ENCODE results near the gene TTF2.

Gene TTF2

DNA sequence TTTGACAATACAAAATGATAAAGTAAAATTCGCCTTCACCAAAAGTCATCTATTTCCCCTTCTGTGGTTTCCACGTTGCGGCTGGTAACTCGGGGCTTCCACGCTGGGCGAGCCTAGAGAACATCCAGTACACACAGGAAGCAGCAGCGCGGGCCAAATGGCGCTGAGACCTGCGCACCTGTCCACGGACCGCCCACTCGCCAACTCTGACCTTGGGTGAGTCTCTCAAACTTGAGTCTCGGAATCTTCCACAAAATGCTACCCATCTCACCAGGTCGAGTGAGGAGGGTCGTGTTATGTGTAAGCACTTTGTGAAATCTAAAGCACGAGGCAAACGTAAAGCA, 820 bp upstream of the TTF2 start:
- DNase-seq: peak; percentile 79
- Mint-ChIP-seq H3K4me3 (no peak overlapping the region), H3K27ac (no peak overlapping the region), H3K36me3 (ENCODE audit: low read depth) (peaks cover 32% of the 10 kb centered on the region), H3K4me1 (ENCODE audit: low read depth) (peaks cover 51% of the 10 kb centered on the region), H3K9me3 (no peaks in the 10 kb centered on the region), H3K27me3 (no peaks in the 10 kb centered on the region)

DNA sequence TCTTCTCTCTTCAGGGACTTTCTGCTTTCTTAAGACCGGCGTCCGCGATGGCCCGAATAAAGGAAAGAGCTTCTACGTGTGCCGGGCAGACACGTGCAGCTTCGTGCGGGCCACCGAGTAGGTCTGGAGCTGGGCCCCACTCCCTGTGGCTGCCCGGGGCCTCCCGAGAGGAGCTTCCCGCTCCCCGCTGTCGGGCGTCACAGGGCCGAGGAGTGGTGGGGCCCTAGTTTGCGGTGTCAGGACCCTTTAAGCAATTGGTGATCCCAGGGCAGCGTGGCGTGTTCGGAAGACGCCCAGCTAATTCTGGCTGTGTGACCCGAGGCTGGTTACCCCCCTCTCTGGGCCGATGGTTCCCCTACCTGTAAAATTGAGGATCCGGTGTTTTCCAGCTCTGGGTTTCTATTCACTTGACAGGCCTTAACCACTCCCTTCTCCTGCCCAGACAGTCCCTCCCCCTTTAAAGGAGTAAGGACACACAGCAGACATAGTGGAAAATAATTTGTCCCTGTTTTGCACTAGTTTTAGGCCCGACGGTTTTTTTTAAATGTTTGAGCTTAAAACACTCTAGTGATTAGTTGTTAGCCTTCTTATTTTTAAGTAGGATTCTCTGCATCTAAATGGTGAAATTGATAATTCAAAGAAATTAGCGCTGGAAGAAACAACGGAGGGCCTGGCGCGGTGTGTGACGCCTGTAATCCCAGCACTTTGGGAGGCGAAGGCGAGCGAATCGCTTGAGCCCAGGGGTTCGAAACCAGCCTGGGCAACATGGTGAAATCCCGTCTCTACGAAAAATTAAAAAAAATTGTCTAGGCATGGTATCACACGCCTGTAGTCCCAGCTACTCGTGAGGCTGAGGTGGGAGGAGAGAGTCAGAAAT, 553 bp downstream of the TTF2 start:
- no peak for DNase-seq
- Mint-ChIP-seq H3K36me3 (ENCODE audit: low read depth) (peaks cover 46% of the 10 kb centered on the region), H3K27ac (no peak overlapping the region)

DNA sequence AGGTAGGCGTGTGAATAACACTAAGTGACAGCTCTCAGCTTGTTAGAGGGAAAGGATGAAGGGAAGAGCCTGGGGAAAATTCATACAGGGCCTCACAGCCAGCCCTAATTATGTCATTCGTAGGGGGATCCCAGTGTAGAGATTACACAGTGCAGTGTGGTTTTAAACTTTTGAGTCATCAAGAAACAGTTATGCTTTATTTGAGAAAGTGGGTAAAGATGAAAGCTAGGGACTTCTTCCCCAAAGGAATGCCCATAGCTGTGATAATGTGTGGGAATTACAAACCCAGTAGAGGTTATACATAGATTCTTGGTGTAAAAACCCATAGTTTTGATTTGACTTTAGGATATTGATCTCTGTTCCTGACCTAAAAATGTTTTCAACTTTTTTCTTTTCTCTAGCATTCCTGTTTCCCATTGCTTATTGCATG, 1.9 kb downstream of the TTF2 start:
- Mint-ChIP-seq H3K27me3 (no peaks in the 10 kb centered on the region), H3K4me3 (no peak overlapping the region), H3K9me3 (no peaks in the 10 kb centered on the region), H3K27ac (no peak overlapping the region), H3K36me3 (ENCODE audit: low read depth) (peaks cover 58% of the 10 kb centered on the region), H3K4me1 (ENCODE audit: low read depth) (peaks cover 49% of the 10 kb centered on the region)
- DNase-seq: no peak

More for the DNA sequence above, 553 bp downstream of the TTF2 start:
- H3K27me3 Mint-ChIP-seq: no peaks in the 10 kb centered on the region
- no peaks in the 10 kb centered on the region for H3K9me3 Mint-ChIP-seq
- H3K4me3 Mint-ChIP-seq: no peak overlapping the region
- H3K4me1 Mint-ChIP-seq (ENCODE audit: low read depth): peaks cover 48% of the 10 kb centered on the region

DNA sequence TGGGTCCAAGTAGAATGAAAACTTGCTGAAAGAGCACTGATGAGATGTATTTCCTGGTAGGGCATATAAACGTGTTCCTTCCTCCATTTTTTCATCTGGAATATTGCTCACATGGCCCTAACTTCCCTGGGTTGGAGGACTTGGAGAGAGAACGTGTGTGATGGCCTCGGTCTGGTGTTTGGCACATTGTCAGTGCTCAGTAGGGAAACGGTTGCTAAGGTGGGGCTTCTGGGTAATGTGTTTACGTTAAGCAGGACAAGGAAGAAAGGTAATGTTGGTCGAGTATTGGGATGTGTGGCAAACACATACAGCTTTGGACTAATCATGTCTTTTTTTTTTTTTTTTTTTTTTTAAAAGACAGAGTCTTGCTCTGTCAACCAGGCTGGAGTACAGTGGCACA, 6.2 kb downstream of the TTF2 start:
- no peaks in the 10 kb centered on the region for H3K27me3 Mint-ChIP-seq
- H3K4me3 Mint-ChIP-seq: no peak overlapping the region
- DNase-seq: no peak
- H3K27ac Mint-ChIP-seq: no peak overlapping the region
- no peaks in the 10 kb centered on the region for H3K9me3 Mint-ChIP-seq
- peaks cover 60% of the 10 kb centered on the region for H3K4me1 Mint-ChIP-seq (ENCODE audit: low read depth)
- H3K36me3 Mint-ChIP-seq (ENCODE audit: low read depth): peaks cover 94% of the 10 kb centered on the region

DNA sequence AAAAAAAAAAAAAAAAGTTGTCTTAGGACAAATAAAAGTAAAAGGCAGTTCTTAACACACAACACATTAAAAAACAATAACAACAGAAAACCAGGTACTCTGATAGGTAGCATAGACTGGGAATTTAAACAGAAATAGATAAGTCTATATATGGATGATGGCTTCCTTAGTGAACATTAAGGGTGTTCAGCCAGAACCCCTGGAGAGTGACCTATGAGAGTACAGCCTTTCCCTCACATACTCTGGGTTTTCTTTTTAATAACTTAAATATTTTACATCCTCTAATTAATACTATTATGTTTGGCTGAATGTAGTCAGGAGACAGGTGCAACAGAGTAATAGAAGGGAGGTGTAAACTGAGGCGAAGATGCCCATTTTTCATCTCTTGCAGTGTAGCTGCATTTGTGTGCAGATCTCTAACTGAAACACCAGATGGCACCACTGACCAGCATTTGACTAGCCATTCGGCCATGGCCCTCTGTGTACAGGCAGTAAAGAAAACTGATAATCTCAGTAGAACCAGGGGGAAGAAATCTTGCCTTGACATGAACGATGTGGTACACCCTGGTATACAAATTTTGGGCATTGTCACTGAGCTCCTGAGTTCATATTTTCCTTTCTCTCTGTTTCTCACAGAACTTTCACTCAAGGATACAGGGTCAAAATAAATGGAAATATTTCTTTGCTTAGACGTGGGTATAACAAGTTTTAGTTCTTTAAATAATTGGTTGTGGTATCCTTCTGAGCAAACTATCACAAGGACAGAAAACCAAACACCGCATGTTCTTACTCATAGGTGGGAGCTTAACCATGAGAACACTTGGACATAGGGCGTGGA, 7.6 kb downstream of the TTF2 start:
- H3K9me3 Mint-ChIP-seq: no peaks in the 10 kb centered on the region
- peak; percentile 45 for DNase-seq
- H3K4me1 Mint-ChIP-seq (ENCODE audit: low read depth): peaks cover 49% of the 10 kb centered on the region
- H3K4me3 Mint-ChIP-seq: no peak overlapping the region
- no peaks in the 10 kb centered on the region for H3K27me3 Mint-ChIP-seq
- no peak overlapping the region for H3K27ac Mint-ChIP-seq
- H3K36me3 Mint-ChIP-seq (ENCODE audit: low read depth): peaks cover 98% of the 10 kb centered on the region

DNA sequence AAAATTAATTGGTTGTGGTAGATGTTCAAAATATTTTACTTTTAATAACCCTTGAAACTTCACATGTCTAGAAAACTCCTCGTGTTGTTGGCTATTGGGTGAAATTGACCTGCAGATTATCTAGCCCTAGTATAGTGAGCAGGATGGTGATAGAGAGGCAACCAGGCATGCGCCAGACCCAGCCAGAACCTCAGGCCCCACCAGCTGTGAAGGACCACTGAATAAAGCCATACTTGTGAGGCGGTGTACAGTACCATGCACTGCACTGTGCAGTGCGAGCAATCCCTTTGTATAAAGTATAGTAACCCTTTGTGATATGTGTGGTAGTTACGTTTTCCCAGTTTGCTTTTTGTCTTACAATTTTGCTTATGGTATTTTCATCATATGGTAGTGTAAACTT, 8.5 kb downstream of the TTF2 start:
- H3K27ac Mint-ChIP-seq: no peak overlapping the region
- no peaks in the 10 kb centered on the region for H3K9me3 Mint-ChIP-seq
- H3K36me3 Mint-ChIP-seq (ENCODE audit: low read depth): peaks cover 98% of the 10 kb centered on the region
- H3K27me3 Mint-ChIP-seq: no peaks in the 10 kb centered on the region
- DNase-seq: no peak
- H3K4me1 Mint-ChIP-seq (ENCODE audit: low read depth): peaks cover 42% of the 10 kb centered on the region
- H3K4me3 Mint-ChIP-seq: no peak overlapping the region

DNA sequence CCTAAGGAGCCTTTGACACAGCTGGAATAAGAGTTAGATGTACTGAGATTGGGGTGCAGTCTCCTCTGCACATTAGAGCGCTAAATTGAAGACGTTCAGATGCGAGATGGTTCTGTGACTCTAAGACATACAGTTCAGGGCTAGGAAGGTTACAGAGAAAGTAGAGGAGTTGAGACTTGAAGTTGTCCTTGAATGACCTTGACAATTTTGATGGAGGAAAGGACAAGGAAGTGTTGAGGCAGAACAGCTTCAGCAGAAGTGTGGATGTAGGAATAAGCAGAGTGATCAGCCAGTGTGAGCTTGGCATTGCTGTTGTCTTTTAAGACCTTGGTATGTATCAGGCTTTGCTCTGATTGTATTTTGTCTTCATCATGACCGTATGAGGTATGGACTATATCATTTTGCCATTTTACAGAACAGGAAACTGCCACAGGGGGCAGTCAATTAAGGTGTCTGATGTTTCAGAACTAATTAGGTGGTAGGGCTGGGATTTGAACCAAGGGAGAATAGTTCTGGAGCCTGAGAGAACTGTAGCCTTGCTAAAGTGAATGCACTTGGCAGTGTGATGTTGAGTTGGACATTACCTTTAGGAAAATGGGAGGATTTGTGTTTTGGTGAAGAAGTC, 9.2 kb downstream of the TTF2 start:
- H3K4me3 Mint-ChIP-seq: no peak overlapping the region
- H3K36me3 Mint-ChIP-seq (ENCODE audit: low read depth): peaks cover 98% of the 10 kb centered on the region
- H3K27ac Mint-ChIP-seq: no peak overlapping the region

DNA sequence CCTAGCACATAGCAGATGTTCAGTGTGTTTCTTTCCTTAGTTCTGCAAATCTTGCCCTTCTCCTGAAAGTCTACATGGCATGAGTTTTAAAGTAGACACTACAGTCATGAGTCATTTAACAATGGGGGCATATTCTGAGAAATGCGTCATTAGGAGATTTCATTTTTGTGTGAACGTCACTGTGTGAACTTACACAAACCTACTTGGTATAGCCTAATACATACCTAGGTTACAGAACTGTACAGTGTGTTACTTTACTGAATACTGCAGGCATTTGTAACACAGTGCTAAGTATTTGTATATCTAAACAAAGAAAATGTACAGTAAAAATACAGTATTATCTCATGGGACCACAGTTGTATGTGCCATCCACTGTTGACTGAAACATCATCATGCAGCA, 10.0 kb downstream of the TTF2 start:
- Mint-ChIP-seq H3K27me3 (no peaks in the 10 kb centered on the region), H3K4me1 (ENCODE audit: low read depth) (peaks cover 43% of the 10 kb centered on the region), H3K4me3 (no peak overlapping the region), H3K27ac (no peak overlapping the region), H3K36me3 (ENCODE audit: low read depth) (peaks cover 98% of the 10 kb centered on the region), H3K9me3 (no peaks in the 10 kb centered on the region)
- no peak for DNase-seq

More for the DNA sequence above, 9.2 kb downstream of the TTF2 start:
- no peaks in the 10 kb centered on the region for H3K9me3 Mint-ChIP-seq
- DNase-seq: no peak
- peaks cover 38% of the 10 kb centered on the region for H3K4me1 Mint-ChIP-seq (ENCODE audit: low read depth)
- no peaks in the 10 kb centered on the region for H3K27me3 Mint-ChIP-seq

DNA sequence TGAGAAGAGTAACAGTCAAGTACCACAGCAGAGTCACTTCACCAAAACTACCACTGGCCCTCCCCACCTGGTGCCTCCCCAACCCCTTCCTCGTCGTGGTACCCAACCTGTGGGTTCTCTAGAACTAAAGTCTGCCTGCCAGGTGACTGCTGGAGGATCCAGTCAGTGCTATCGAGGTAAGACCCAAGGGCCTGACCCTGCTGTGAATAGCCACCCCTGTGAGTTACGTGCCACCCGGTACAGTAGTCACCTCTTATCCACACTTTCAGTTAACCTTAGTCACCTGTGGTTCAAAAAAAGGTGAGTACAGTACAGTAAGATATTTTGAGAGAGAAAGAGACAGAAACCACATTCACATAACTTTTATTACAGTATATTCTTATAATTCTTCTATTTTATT, 16.5 kb downstream of the TTF2 start:
- Mint-ChIP-seq H3K9me3 (no peaks in the 10 kb centered on the region), H3K4me1 (ENCODE audit: low read depth) (peaks cover 52% of the 10 kb centered on the region), H3K4me3 (no peak overlapping the region), H3K27ac (peak overlapping the region; percentile 87), H3K36me3 (ENCODE audit: low read depth) (peaks cover 100% of the 10 kb centered on the region), H3K27me3 (no peaks in the 10 kb centered on the region)
- DNase-seq: peak; percentile 32

DNA sequence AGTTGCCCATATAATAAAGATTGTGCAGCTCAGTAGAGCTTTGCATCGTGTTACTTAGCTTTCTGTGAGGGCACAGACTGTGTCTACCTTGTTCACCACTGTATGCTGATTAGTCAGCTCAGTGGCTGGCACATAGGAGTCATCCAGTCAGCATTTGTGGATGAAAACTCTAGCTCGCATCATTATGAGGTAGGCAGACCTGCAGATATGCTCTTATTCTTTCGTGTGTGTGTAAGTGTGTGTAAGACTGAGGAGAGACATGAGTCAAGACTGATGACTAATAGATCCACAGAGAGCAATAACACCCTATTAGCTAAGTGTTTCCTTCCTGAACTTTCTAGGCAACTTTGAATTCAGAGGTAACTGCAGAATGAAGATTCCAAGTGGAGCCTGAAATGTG, 17.1 kb downstream of the TTF2 start:
- H3K27me3 Mint-ChIP-seq: no peaks in the 10 kb centered on the region
- H3K27ac Mint-ChIP-seq: peak overlapping the region; percentile 94
- peaks cover 55% of the 10 kb centered on the region for H3K4me1 Mint-ChIP-seq (ENCODE audit: low read depth)
- peak; percentile 47 for DNase-seq
- no peaks in the 10 kb centered on the region for H3K9me3 Mint-ChIP-seq
- peaks cover 100% of the 10 kb centered on the region for H3K36me3 Mint-ChIP-seq (ENCODE audit: low read depth)
- H3K4me3 Mint-ChIP-seq: peak overlapping the region; percentile 17

DNA sequence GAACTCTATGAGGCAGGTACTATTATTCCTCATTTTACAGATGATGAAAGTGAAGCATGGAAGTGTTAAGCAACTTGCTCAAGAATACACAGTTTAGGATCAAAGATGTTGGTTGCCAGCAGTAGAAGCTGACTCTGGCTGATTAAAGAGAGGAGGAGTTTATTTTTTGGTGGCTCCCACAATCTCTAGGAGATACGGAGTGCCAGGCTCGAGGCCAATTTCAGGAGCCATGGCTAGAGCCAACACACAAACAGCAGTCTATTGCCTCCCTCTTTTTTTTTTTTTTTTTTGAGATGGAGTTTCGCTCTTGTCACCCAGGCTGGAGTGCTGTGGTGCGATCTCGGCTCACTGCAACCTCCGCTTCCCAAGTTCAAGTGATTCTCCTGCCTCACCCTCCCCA, 19.6 kb downstream of the TTF2 start:
- Mint-ChIP-seq H3K4me3 (no peak overlapping the region), H3K36me3 (ENCODE audit: low read depth) (peaks cover 99% of the 10 kb centered on the region), H3K27me3 (no peaks in the 10 kb centered on the region), H3K27ac (no peak overlapping the region), H3K4me1 (ENCODE audit: low read depth) (peaks cover 72% of the 10 kb centered on the region), H3K9me3 (no peaks in the 10 kb centered on the region)
- DNase-seq: no peak

DNA sequence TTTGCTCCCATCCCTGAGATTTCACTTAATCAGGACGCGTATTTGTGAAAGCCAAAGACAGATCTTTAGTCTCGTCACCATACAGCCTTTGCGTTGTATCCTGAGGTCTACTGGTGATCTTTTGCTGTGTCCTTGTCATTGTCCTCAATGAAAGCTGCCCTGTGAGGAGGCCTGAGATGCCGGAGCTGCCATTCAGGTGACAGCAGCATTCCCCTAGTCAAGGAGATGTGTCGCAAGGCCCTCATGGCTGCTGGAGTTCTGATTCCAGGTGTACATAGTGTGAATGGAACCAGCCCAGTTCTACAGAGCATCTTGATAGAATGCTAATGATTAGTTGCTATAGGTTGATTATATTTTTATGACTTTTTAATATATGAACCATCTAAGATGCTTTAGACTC, 24.1 kb downstream of the TTF2 start:
- H3K4me1 Mint-ChIP-seq (ENCODE audit: low read depth): peaks cover 34% of the 10 kb centered on the region
- H3K27ac Mint-ChIP-seq: peak overlapping the region; percentile 90
- H3K27me3 Mint-ChIP-seq: no peaks in the 10 kb centered on the region
- H3K36me3 Mint-ChIP-seq (ENCODE audit: low read depth): peaks cover 95% of the 10 kb centered on the region
- H3K4me3 Mint-ChIP-seq: no peak overlapping the region
- no peaks in the 10 kb centered on the region for H3K9me3 Mint-ChIP-seq
- no peak for DNase-seq

DNA sequence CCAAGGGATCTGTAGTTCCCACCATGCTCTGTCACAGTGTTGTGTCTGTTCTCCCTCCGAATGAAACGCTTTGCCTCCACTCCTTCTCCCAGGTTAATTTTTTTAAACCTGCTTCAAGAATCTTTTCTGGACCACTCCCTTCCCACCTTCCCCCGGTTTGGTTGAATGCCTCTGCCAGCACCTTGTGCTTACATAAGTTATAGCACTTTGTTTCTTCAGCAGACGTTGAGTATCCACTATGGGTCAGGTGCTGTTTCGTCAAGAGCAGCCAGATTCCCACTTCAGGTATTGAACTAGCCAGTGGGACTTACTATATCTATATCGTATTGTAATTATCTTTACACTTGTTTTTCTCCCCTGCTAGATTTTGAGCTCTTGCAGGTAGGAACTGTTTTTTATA, 27.6 kb downstream of the TTF2 start:
- no peak for DNase-seq
- Mint-ChIP-seq H3K27me3 (no peaks in the 10 kb centered on the region), H3K36me3 (ENCODE audit: low read depth) (peaks cover 94% of the 10 kb centered on the region), H3K27ac (no peak overlapping the region), H3K9me3 (no peaks in the 10 kb centered on the region), H3K4me1 (ENCODE audit: low read depth) (peaks cover 27% of the 10 kb centered on the region), H3K4me3 (no peak overlapping the region)

DNA sequence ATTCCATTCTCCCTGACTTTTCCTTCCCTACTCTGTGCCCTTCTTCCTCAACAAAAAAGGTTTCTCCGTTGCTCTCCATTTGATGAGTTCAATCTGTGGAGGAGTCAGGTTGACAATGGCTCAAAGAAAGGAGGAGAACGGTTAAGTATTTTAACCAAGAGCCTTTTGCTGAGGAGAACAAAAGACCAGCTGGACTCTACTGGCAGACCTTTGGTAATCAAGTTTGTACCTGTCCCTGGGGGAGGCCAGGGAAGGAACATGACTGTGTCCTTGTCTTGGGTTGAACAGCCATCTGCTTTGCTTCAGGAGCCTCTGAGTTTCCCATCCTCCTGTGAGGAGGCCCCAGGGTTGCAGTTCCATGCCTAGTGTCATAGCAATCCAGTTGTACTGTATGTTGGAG, 29.9 kb downstream of the TTF2 start:
- peaks cover 24% of the 10 kb centered on the region for H3K4me1 Mint-ChIP-seq (ENCODE audit: low read depth)
- no peaks in the 10 kb centered on the region for H3K27me3 Mint-ChIP-seq
- H3K27ac Mint-ChIP-seq: no peak overlapping the region
- no peak overlapping the region for H3K4me3 Mint-ChIP-seq
- peaks cover 95% of the 10 kb centered on the region for H3K36me3 Mint-ChIP-seq (ENCODE audit: low read depth)
- DNase-seq: no peak
- no peaks in the 10 kb centered on the region for H3K9me3 Mint-ChIP-seq

DNA sequence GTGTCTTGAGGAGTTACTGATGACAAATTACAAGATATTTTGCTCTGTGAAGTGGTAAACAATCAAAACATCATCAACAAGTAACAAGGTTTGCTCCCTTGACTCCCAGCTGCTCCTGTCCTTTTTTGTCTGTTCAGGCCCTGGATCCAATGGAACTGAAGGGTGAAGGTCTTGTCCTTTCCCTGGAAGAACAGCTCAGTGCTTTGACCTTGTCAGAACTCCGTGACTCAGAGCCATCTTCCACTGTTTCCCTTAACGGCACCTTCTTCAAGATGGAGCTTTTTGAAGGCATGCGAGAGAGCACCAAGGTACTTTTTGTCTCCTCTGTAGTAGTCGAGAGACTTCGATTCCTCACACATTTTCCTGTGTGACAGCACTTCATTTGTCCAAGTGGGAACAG, 32.5 kb downstream of the TTF2 start:
- Mint-ChIP-seq H3K36me3 (ENCODE audit: low read depth) (peaks cover 97% of the 10 kb centered on the region), H3K9me3 (no peaks in the 10 kb centered on the region), H3K4me1 (ENCODE audit: low read depth) (peaks cover 24% of the 10 kb centered on the region), H3K4me3 (no peak overlapping the region), H3K27me3 (no peaks in the 10 kb centered on the region), H3K27ac (peak overlapping the region; percentile 69)
- DNase-seq: no peak
